Renal cortical epithelial cell (primary cell): ENCODE data around the gene VILL. TPM values are rescaled to one million over a fixed set of nuclear protein-coding genes. Genes with fewer than 3 reads are reported as not detected.
A peak's percentile ranks its signal among the peaks of the same experiment; 100 is the strongest.

Experiments used
- DNase-seq: peaks from one replicate; pipeline ENCODE4 v3.0.0-alpha.2; 2011; ENCODE audit warnings: low read depth
- total RNA-seq: library from RNA; depleted of rRNA; stranded (reverse); fragments of >200 nt; gene quantifications from 2 replicates; pipeline ENCODE4 v1.2.3, GENCODE V29; 2014

Gene VILL
- total RNA-seq, result 4.0 and 4.5 TPM in 2 replicates

DNA sequence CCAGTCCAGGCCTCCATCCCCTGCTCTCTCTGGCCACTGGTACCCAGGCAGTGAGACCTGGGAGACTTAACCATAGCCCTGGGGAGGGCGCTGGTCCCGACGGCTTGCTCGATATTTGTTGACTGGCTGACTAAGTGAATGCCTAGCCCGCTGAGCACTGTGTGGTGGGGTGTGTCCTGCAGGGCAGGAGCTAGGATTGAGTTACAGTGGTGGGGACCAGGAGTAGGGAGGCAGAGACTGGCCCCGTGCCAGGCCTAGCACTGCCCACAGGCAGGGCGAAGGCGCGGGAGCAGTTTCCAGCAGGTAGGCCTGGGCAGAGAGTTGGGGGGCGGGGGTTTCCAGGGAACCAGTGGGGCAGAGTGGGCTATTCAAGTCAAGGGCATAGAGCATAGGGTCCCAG, at the start of gene VILL:
Gene VILL (plus strand): TSS at position 260 of the 400 bp plus-strand sequence. CDS start 2,887 bp downstream, outside the sequence.
- no peak for DNase-seq

DNA sequence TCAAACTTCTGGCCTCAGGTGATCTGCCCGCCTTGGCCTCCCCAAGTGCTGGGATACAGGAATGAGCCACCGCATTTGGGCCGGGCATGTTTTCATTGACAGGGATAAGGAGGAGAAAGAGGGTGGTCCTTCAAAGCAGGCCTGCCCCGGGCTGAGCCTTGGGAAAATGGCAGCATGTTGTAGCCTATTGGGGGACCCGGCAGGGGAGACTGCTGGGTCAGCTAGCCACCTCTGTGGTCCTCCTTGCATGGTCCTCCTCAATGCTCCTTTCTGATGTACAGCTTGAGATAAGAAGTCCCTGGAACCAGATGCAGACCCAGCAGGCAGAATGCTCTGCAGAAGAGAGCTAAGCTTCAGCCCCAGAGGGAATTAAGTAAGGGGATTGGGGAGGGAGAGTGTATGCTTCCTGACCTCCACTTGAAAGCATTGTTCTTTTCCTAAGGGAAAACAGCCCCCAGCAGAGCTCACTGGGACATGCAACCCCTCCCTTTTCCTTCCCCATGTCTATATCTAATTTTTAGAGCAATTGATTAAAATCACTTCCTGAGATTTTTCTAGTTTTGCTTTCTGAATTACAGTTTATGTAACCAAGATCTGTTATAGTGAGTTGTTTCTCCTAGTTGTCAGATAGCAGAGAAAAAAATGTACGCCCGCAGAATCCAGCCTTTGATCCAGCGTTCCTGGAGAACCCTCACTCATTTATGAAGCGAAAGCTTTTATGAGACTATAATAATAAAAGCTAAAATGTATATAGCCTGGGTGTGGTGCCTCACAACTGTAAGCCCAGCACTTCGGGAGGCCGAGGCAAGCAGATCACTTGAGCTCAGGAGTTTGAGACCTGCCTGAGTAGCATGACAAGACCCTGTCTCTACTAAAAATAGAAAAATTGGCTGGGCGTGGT, 48.7 kb upstream of the VILL start:
- no peak for DNase-seq

DNA sequence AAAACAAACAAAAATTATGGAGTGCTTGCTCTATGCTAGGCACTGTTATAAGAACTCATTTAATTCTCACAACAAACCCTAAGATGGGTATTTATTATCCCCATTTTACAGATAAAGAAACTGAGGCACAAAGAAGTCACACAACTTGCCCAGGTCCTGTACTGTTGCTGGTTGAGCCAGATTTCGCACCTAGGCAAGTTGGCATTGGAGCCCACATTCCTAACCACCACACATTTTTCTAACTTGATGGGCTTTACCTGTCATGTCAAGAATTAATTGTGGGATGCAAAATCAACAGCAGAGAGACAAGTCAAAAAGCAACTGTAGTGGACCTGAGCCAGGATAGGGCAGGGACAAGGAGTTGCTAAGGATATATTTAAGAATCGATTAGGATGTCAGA, 47.9 kb upstream of the VILL start:
- DNase-seq, result no peak

DNA sequence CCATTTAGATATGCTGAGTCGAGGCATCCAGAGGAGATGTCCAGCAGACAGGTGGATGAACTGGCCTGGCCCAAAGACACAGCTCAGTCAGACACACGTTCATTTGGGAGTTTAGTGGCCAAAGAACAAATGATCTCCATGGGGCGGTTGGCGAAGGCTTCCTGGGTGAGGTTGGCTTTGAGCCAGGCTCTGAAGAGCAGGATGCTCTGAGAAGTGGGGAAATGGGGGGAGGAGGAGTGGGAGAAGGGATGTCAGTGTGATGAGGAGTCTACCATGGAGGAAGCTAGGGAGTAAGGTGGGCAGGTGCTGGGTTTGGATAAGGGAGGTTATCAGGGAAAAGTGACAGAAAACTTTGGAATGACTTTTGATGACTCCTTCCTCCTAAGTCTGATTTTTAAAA, 47.5 kb upstream of the VILL start:
- no peak for DNase-seq

DNA sequence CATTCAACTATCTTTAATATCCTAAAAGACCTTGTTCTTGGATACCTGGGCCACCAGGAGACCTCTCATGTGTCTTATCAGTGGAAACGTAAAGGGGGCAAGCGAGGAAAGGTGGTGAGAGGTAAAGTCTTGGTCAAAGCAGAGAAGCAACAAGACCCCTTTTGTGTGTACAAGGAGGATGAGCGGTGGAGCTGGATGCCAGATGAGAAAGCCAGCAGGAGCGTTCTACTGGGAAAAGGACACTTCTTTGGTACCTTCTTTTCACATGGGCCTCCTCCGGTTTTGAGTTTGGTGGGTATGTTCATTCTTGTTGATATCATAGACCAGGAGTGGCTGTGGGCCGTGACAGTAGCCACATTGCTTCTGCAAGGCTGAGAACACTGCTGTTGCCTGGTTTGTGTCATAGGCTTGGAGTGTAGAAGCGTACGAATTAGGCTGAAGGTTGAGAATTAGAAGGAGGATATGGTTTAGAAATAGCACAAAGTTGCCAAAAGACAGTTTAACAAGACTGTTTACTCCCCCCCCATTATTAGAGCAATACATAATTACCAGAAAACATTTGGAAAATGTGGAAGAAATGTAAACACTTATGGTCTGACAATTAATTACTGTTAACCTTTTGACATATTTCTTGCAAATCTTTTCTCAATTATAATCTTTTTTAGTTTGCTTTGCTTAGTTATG, 46.8 kb upstream of the VILL start:
- no peak for DNase-seq

DNA sequence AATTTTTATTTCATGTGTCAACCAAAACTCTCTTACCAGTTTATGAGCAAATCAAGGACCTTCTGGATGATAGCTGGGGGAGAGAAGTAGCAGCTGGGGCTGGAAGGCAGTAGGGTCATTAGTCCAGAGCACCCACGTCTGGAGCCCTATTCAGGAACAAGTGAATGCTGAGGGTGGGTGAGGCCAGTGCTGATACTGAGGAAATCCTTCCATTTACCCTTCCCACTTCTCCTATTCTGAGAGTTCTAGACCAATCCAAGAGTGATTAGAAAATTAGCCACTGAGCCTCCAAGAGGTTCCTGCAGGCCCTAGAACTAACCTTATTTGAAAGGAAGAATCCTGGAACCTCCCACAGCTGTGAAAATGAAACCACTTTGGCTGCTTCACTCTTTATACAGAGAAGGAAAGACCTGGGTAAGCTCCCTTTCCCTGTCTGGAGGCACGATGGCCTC, 46.2 kb upstream of the VILL start:
- DNase-seq, result peak; percentile 57

DNA sequence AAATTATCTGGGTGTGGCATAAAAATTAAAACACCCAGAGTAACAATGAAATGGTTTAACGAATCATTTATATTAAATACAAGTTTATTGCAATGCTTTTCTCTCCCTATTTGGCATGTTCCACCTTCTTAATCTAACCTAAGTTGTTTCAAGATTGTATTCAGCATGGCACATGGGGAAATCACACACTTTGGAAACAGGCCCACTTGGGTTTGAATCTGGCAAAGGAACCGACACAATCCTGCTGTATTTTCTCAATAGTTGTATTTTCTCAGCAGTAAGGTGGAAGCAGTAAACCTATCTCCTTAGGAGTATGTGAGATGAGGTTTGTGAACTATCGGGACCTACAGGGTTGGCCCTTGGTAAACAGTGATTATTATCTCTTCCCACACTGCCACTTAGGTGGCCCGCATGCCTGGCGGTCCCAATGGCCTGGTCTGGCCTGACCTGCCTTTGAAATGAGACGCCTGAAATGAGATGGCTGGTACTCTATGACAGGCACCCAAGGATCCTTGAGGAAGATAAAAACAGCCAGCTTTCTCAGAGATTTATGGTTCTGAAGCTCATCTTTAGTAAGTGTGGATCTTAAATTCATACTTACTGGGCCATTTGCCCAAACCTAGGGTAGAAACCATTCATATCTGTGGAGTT, 45.3 kb upstream of the VILL start:
- no peak for DNase-seq

DNA sequence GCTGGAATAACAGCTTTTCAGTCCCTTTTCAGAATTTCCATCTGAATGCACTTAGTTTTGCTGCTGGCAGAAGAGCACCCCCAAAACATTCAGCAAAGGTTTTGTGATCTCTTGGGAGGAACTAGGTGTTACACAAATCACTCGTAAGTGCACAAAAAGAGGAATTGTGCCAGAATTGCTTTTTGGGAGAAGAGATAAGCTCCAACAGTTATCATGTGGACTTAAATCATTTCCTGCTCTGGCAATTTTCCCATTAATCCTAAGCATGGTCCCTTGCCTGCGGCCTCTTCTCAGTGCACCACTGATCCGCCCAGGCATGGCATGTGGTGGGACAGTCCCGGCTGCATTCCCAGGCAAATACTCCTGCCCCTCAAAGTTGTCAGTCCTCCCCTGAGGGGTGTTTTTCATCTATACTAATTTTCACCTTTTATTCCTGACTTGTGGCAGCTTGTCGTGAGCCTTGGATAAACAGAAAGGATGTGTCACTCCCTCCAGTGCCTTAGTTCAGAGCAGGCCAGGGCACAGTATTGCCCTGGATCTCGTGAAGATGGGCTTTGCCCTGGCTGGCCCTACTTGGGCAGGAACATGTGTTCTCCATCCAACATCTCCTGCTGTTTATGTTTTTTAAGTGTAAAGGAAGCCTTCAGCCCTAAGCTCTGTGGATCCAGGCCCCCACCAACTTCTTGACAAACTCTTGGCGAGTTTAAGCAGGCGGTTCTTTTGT, 44.6 kb upstream of the VILL start:
- peak; percentile 80 for DNase-seq

DNA sequence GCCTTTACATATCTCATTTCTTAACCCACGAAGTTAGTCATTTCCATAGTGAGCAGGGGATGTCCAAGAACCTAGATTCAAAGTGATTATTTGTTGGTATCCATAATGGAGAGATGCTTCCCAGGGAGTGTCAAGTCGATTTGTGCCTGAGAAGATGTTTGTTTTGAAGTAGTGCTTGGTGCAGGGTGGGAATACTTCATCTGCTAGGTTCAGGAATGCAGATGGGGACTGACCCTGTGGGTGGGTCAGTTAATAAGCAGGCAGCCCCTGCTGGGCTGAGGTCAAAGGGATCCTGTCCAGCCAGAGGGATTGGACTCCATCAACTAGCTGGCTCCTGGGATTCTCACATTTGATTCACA, 44.1 kb upstream of the VILL start:
- DNase-seq, result no peak

DNA sequence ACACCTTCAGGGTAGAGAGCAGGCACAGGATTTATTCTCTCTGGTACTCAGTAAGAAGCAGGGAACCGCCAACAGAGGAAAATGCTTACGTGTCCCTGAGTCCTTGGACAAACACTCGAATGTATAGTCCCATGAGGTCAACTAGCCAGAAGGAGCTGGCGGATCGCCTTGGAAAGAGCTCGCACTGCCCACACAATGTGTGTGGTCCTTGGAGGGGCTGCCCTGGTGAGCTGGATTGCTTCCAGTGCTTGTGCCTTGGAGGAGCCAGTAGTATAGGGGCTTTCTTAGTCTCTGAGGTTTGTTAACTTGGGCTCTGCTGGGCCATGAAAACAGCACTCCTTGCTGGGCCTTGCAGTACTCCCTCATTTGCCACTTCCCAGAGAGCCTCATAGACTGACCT, 40.7 kb upstream of the VILL start:
- DNase-seq, result no peak

DNA sequence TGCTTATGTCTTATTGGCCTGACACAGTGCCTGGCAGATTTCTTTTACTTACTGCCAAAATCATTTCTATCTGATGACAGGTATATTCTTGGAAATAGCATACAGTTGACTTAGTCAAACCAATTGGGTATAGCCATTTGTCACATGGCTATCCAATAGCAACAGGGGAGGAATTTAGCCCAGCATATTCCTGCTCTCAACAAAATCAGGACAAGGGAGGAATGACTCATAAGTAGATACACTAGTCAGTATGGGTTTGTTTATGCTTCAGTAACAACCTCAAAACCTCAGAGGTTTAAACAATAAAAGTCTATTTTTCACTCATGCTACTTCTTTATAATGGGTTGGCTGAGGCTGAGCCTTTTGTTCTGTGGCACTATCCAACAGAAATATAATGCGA, 38.0 kb upstream of the VILL start:
- DNase-seq, result no peak

DNA sequence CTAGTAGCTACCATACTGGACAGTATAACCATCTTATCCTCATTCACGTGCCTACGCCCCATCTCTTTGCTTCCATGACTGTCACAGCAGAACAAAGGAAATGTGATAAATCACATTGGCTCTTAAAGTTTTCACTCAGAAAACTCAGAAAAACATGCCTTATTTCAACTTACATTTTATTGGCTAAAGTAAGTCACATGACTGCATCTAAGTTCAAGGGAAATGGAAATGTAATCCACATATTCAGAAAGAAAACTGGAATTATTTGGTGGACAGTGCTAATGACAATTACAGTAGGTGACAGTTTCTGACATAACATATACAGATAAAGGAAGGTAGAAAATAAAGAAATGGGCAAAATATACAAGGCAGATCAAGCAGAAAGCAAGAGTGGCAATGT, 37.4 kb upstream of the VILL start:
- no peak for DNase-seq

DNA sequence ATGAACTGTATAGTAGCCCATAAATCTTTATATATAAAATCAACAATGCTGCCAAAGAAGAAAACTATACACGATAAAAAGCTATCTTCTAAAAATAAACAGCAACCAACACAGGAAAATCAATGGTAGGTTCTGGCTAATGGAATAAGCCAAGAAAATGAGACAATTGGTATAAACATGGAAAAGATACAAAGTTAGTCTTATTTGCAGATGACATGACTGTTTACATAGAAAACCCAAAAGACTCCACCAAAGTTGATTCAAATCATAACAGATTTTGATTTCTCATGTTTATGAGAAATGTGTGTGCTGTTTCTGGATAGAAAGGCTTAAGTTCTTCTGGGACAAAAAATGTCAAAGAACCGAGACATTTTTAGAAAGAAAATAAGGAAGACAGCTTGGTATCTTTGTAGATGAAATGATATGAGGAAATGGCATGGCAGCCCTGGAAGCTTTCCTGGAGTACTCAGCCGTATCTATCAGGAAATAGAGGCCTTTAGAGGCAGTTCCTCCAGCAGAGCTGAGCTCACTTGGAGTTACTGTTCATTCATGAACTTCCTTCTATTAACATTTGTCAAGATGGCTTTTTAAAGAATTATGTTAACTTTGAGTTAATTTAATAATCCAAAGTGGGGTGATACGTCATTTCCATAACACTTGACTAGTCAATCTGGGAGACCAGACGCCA, 36.7 kb upstream of the VILL start:
- DNase-seq, result no peak

DNA sequence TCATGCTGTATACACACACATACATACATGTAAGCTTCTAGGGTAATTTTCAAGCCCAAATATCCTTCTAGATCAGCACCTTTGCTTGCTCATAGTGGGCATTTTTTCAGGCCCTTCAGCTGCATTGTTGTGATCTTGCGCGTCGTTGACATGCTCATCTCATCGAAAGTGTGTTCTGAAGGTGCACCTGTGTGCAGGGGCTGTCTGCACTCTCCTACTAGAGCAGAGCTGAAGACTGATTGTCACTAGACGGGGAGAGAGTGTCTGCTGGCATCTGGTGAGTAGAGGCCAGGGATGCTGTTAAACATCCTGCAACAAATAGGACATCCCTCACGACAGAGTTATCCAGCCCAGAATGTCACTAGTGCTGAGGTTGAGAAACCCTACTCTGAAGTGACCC, 35.7 kb upstream of the VILL start:
- no peak for DNase-seq

DNA sequence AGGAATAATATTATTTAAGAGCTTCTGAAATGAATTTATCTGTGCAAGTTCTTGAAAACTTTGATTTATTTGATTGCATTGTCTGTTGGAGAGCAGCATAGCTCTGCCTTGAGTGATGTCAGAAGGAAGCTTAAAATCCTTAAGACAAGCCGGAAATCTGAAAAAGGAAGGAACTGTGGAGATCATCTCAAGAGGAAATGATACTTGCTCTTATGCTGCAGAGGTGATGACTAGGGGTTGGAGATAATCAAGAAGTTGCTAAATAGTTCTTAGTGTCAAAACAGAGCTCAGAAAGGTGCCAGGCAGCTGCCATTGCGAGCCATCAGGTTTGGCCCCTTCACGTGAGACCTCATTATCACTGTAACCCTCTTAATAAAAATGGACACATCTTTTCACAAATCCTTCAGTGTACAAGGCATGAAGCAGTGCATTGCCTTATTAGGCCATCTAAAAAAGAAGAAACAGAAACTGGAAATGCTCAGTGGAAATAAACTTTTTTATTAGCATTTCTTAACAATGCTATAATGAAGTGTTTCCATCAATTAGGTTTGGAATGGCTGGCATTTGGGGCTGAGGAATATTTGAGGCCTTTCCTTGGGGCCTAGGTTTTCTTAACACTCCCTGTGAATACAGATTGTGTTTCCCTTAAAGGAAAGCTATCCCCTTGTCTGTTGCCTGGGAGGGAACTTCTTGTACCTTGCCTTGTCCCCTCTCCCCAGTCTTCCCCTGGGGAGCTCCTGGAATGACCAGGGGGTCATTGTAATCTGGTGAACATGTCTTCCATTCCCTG, 34.5 kb upstream of the VILL start:
- no peak for DNase-seq

DNA sequence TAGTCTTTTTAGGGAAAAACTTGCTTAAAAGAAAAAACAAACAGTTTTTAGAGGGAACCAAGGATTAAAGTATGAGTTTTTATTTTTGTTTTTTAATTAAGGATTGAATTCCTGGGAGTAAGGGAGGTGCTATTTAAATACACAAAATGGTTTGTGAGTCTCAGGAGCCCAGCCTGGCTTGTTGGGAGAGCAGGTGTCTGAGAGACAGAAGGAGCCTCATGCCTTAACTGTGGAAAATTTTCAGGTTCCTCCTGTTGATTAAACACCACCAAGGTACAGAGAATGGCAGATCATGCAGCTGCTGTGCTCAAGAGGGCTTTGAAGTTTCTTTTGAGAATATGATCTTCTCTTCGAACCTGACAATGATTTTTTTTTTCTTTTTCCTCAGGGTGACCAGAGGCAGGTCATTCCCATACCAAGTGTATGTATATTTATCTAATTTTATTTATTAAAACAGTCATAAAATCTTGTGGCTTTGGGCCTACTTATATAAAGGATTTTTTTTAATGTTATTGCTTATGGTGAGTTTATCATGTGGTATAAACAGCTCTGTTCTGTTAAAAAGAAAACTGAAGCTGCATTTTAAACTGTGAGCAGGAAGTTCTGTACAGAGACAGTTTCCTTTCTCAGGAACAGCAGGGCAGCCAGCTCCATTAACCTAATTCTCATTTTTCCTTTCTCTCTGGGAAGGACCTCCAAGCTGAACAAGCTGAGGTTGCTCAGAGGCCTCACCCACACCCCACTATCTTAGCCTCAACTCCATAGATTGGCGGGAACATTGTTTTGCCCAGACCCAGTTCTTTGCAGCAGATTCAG, 33.7 kb upstream of the VILL start:
- no peak for DNase-seq

DNA sequence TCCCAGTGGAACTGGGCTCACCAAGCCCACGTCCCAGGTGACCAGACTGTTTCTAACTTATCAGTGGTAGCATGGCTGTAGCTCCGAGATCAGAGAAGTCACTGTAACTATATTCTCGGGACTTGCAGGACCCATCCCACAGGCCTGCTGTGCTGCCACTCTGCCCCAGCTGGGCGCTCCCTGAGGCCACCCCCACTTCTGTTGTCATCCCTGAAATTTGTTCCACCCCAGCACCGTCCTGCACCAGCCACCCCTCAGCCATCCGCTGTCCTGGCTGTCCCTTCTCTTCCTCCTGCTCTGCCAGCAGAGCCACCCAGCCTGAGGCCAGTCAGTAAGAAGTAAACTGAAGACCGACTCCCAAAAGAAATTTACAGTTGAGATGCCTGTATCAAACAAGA, 33.0 kb upstream of the VILL start:
- DNase-seq, result no peak

DNA sequence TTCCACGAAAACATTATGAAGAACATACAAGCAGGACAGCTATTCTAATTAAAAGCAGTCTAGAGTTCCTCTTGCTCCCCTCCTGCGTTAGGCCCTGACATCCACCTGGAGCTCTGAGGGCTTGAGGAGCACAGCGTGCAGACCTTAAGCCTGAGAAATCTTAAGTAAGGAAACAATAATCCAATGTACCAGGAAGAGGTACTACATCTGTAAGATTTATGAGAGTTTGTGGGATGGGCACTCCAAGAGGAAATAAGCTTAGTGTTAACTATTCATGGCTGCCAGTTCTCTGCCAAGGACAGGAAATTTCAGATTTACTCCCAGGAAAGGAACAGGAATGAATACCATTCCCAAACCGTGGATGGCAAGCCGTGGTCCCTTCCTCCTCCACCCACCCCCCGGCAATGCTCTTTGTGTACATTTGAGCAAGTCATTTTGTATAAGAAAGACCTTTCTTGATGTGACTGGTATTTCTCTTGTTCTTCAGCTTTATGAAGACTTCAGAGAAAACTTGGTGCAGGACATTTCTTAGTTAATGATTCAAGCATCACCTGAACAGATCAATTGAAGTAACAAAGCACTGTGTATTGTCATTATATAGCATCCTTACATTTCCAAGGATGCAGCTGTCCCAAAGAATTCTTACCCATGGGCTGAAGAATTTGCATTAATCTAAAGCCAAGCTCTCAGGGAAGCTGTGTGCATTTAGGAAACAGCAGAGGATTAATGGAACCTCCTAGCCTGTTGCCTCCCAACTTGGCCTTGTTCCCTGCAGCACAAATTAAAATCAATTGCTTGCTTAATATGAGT, 28.8 kb upstream of the VILL start:
- DNase-seq, result peak; percentile 62

DNA sequence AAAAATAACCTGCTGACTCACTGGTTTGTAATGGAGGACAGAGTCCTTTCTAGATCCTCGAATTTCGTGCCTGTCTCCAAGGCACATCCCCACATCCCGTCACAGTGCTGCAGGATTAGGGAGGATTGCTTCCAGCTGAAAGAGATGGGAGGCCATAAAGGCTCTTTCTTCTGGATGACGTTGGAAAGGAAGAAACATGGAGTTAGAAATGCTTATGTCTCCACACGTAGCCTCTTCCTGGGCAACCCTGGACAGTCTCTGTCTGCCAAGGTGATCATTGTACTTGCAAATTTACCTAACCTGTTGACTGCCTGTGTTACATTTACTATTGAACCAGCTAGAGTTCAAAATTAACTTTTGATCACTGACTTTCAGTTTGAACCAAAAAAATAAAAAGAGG, 27.6 kb upstream of the VILL start:
- DNase-seq, result no peak
